Fibroblast of lung (primary cell): ENCODE data around the gene KIF26B.

Experiments
- EZH2 ChIP-seq: IDR thresholded peaks from 2 replicates; pipeline ENCODE4 v1.5.1; 2012; ENCODE audit warnings: low read length, control low read depth, mild to moderate bottlenecking; ENCODE audit errors: missing control alignments
- TF ChIP-seq, protein P1 (sequence below), 2 donors: IDR thresholded peaks in 1 of 2; conservative IDR thresholded peaks in 1 of 2; 1 replicate in 1 of 2; 2 replicates in 1 of 2; pipeline ENCODE4 v1.5.1; 2011 to 2012; ENCODE audit warnings: low read length in 2 of 2, control low read depth in 1 of 2, inconsistent platforms in 1 of 2, low read depth in 1 of 2, mild to moderate bottlenecking in 1 of 2

DNA sequence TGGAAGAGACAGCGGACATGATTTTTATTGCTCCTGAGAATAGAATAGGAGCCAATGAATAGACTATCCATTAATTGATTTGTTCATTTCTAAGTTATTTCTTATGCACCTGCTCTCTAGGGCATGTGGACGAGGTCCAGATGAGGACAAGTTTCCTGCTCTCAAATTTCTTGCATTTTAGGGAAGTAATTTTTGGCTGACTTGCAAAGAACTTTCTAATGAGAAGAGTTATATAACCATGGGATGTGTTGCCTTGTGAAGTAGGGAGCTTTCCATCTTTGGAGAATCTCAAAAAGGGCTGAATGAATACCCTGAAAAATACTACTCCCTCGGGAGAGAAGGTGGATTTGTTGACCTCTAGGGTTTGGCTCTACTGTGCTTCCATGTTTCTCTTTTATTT lies 243.0 kb downstream of the KIF26B start:
- TF ChIP-seq, protein P1, sequence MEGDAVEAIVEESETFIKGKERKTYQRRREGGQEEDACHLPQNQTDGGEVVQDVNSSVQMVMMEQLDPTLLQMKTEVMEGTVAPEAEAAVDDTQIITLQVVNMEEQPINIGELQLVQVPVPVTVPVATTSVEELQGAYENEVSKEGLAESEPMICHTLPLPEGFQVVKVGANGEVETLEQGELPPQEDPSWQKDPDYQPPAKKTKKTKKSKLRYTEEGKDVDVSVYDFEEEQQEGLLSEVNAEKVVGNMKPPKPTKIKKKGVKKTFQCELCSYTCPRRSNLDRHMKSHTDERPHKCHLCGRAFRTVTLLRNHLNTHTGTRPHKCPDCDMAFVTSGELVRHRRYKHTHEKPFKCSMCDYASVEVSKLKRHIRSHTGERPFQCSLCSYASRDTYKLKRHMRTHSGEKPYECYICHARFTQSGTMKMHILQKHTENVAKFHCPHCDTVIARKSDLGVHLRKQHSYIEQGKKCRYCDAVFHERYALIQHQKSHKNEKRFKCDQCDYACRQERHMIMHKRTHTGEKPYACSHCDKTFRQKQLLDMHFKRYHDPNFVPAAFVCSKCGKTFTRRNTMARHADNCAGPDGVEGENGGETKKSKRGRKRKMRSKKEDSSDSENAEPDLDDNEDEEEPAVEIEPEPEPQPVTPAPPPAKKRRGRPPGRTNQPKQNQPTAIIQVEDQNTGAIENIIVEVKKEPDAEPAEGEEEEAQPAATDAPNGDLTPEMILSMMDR (conservative IDR thresholded peaks at IDR 0.05 in 1 of 2, IDR thresholded peaks at IDR 0.05 in 1 of 2; ENCODE audit: low read depth in 1 of 2, low read length in 2 of 2) = no peak
- no peak for TF ChIP-seq EZH2
